ENCODE data around the gene XKR8.
"Not testable (repeated sequence)": the region's sequence is repeated elsewhere in the genome, so short reads cannot be mapped to it uniquely, and the experiment has no call there.

The XKR8 gene

GRCh38 chr1:27973771-27974416, 14.1 kb downstream of the XKR8 start:
- Histone ChIP-seq H3K4me3 (ENCODE audit: low read length) (no peak overlapping the region), H3K4me1 (ENCODE audit: control insufficient read depth, low read depth, low read length) (no peaks in the 10 kb centered on the region), H3K9ac (ENCODE audit: low read length) (no peak overlapping the region), H3K27ac (ENCODE audit: low read length) (no peak overlapping the region), H3K9me3 (ENCODE audit: control insufficient read depth, low read depth, low read length) (no peaks in the 10 kb centered on the region), H3K27me3 (ENCODE audit: control insufficient read depth, insufficient read depth, low read length) (no peaks in the 10 kb centered on the region), H3K36me3 (ENCODE audit: control insufficient read depth, low read depth, low read length) (peaks cover 13% of the 10 kb centered on the region)

DNA sequence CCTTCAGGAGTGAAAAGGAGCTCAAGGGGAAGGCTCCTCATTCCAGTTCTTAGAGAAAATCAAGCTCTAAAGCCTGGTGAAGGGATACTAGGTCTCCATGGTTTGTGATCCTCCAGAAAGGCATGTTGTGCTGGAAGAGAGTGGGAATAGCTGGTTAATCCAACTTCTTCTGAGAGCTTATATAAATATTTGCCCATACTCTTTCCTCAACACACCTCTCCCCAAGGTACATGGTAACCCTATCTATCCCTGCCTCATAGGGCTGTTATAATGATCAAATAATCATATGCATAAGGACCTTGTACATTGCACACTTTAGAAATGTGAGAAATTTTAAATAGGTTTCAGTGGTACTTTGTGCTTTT, 14.6 kb downstream of the XKR8 start:
- no peak overlapping the region for H3K27ac ChIP-seq (ENCODE audit: low read length)
- H3K27me3 ChIP-seq (ENCODE audit: control insufficient read depth, insufficient read depth, low read length) = no peaks in the 10 kb centered on the region
- no peak overlapping the region for H3K4me3 ChIP-seq (ENCODE audit: low read length)
- H3K36me3 ChIP-seq (ENCODE audit: control insufficient read depth, low read depth, low read length) = peaks cover 13% of the 10 kb centered on the region
- no peaks in the 10 kb centered on the region for H3K9me3 ChIP-seq (ENCODE audit: control insufficient read depth, low read depth, low read length)
- H3K9ac ChIP-seq (ENCODE audit: low read length) = no peak overlapping the region
- no peaks in the 10 kb centered on the region for H3K4me1 ChIP-seq (ENCODE audit: control insufficient read depth, low read depth, low read length)

GRCh38 chr1:27979151-27979858, 19.5 kb downstream of the XKR8 start:
- H3K4me3 ChIP-seq (ENCODE audit: low read length) = no peak overlapping the region
- H3K36me3 ChIP-seq (ENCODE audit: control insufficient read depth, low read depth, low read length) = no peaks in the 10 kb centered on the region
- H3K9me3 ChIP-seq (ENCODE audit: control insufficient read depth, low read depth, low read length) = no peaks in the 10 kb centered on the region
- no peaks in the 10 kb centered on the region for H3K27me3 ChIP-seq (ENCODE audit: control insufficient read depth, insufficient read depth, low read length)
- no peak overlapping the region for H3K9ac ChIP-seq (ENCODE audit: low read length)
- no peak overlapping the region for H3K27ac ChIP-seq (ENCODE audit: low read length)
- no peaks in the 10 kb centered on the region for H3K4me1 ChIP-seq (ENCODE audit: control insufficient read depth, low read depth, low read length)

DNA sequence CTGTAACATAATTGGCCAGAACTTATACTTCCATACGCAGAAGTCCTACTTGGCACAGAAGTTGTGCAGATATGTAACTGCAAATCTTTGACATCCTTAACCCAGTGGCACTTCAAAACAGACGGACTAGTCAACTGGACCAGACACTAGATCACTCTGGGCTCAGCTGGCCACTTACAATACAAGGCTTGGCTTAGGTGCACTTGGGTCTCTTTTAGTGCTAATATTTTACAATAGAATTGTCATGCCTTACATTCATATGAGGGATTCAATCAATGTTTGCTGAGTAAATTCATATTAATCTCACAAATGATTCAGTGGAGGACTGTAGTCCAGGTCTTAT, 20.1 kb downstream of the XKR8 start:
- Histone ChIP-seq H3K9ac (ENCODE audit: low read length) (no peak overlapping the region), H3K27me3 (ENCODE audit: control insufficient read depth, insufficient read depth, low read length) (no peaks in the 10 kb centered on the region), H3K4me3 (ENCODE audit: low read length) (no peak overlapping the region), H3K36me3 (ENCODE audit: control insufficient read depth, low read depth, low read length) (no peaks in the 10 kb centered on the region), H3K4me1 (ENCODE audit: control insufficient read depth, low read depth, low read length) (no peaks in the 10 kb centered on the region), H3K27ac (ENCODE audit: low read length) (no peak overlapping the region), H3K9me3 (ENCODE audit: control insufficient read depth, low read depth, low read length) (no peaks in the 10 kb centered on the region)

DNA sequence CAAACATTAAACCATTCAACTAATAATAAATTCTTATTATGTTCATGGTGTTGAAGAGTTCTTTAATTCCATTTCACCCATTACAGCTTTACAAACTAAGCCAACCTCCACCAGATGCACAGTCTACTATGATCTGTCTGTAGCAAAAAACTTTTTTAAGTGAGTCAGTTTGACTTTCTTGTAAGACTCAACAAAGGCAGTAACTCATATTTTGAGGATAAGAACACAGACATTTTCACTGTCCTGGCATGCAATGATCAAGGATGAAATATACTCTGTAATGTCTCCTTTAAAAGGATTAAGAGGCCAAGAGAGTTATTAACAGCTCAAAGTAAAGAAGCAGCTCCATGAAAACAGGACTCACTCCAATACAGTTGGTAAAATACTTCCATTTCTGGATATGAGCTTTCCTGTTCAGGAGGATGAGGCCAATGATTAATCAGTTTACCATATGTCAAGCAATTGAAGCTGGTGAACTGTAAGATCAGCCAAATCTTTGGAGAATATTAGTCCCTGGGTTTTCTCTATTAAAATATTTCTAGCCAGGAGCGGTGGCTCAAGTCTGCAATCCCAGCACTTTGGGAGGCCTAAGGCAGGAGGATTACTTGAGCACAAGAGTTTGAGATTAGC, 20.6 kb downstream of the XKR8 start:
- Histone ChIP-seq H3K9me3 (ENCODE audit: control insufficient read depth, low read depth, low read length) (no peaks in the 10 kb centered on the region), H3K27ac (ENCODE audit: low read length) (no peak overlapping the region), H3K27me3 (ENCODE audit: control insufficient read depth, insufficient read depth, low read length) (no peaks in the 10 kb centered on the region), H3K9ac (ENCODE audit: low read length) (no peak overlapping the region), H3K4me3 (ENCODE audit: low read length) (no peak overlapping the region), H3K36me3 (ENCODE audit: control insufficient read depth, low read depth, low read length) (no peaks in the 10 kb centered on the region), H3K4me1 (ENCODE audit: control insufficient read depth, low read depth, low read length) (no peaks in the 10 kb centered on the region)

DNA sequence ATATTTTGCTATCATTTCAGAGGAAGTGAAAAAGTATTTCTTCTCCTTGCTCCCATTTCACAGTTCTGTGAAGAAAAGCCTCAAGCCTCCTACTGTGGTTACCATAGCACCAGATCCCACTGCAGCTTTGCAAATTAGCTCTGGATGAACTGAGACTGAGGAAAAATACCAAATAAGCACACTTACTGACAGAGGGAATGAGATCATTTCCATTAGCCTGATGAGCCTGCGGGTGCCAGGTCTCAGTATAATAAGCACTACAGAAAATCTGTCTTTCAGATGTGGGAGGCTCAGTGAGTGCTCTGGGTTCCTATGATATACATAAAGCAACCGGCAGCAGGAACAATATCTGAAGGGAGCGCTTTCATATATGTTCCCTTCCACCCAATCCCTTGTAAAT, 21.4 kb downstream of the XKR8 start:
- Histone ChIP-seq H3K27me3 (ENCODE audit: control insufficient read depth, insufficient read depth, low read length) (no peaks in the 10 kb centered on the region), H3K4me3 (ENCODE audit: low read length) (no peak overlapping the region), H3K27ac (ENCODE audit: low read length) (no peak overlapping the region), H3K9me3 (ENCODE audit: control insufficient read depth, low read depth, low read length) (no peaks in the 10 kb centered on the region), H3K36me3 (ENCODE audit: control insufficient read depth, low read depth, low read length) (no peaks in the 10 kb centered on the region), H3K4me1 (ENCODE audit: control insufficient read depth, low read depth, low read length) (no peaks in the 10 kb centered on the region), H3K9ac (ENCODE audit: low read length) (no peak overlapping the region)

- no peaks in the 10 kb centered on the region for H3K4me1 ChIP-seq (ENCODE audit: control insufficient read depth, low read depth, low read length)
- H3K9me3 ChIP-seq (ENCODE audit: control insufficient read depth, low read depth, low read length) = no peaks in the 10 kb centered on the region
- no peak overlapping the region for H3K4me3 ChIP-seq (ENCODE audit: low read length)
- no peak overlapping the region for H3K27ac ChIP-seq (ENCODE audit: low read length)
- H3K36me3 ChIP-seq (ENCODE audit: control insufficient read depth, low read depth, low read length) = peaks cover 55% of the 10 kb centered on the region
- no peaks in the 10 kb centered on the region for H3K27me3 ChIP-seq (ENCODE audit: control insufficient read depth, insufficient read depth, low read length)
- no peak overlapping the region for H3K9ac ChIP-seq (ENCODE audit: low read length)
Observed at GRCh38 chr1:27990920-27991537, 31.3 kb downstream of the XKR8 start.

GRCh38 chr1:27992276-27992675, 32.5 kb downstream of the XKR8 start:
- H3K27me3 ChIP-seq (ENCODE audit: control insufficient read depth, insufficient read depth, low read length) = no peaks in the 10 kb centered on the region
- H3K27ac ChIP-seq (ENCODE audit: low read length) = no peak overlapping the region
- H3K4me3 ChIP-seq (ENCODE audit: low read length) = no peak overlapping the region
- no peaks in the 10 kb centered on the region for H3K4me1 ChIP-seq (ENCODE audit: control insufficient read depth, low read depth, low read length)
- no peaks in the 10 kb centered on the region for H3K9me3 ChIP-seq (ENCODE audit: control insufficient read depth, low read depth, low read length)
- H3K36me3 ChIP-seq (ENCODE audit: control insufficient read depth, low read depth, low read length) = peaks cover 65% of the 10 kb centered on the region
- H3K9ac ChIP-seq (ENCODE audit: low read length) = no peak overlapping the region

GRCh38 chr1:27993241-27993640, 33.5 kb downstream of the XKR8 start:
- Histone ChIP-seq H3K9ac (ENCODE audit: low read length) (no peak overlapping the region), H3K27me3 (ENCODE audit: control insufficient read depth, insufficient read depth, low read length) (no peaks in the 10 kb centered on the region), H3K9me3 (ENCODE audit: control insufficient read depth, low read depth, low read length) (no peaks in the 10 kb centered on the region), H3K27ac (ENCODE audit: low read length) (no peak overlapping the region), H3K4me3 (ENCODE audit: low read length) (no peak overlapping the region), H3K4me1 (ENCODE audit: control insufficient read depth, low read depth, low read length) (no peaks in the 10 kb centered on the region), H3K36me3 (ENCODE audit: control insufficient read depth, low read depth, low read length) (peaks cover 69% of the 10 kb centered on the region)

GRCh38 chr1:27994060-27994459, 34.3 kb downstream of the XKR8 start:
- H3K27ac ChIP-seq (ENCODE audit: low read length) = no peak overlapping the region

GRCh38 chr1:27994526-27994925, 34.8 kb downstream of the XKR8 start:
- H3K9me3 ChIP-seq (ENCODE audit: control insufficient read depth, low read depth, low read length); H3K4me3 ChIP-seq (ENCODE audit: low read length); H3K27me3 ChIP-seq (ENCODE audit: control insufficient read depth, insufficient read depth, low read length); H3K4me1 ChIP-seq (ENCODE audit: control insufficient read depth, low read depth, low read length); H3K9ac ChIP-seq (ENCODE audit: low read length); H3K27ac ChIP-seq (ENCODE audit: low read length): not testable (repeated sequence)
- peaks cover 65% of the 10 kb centered on the region for H3K36me3 ChIP-seq (ENCODE audit: control insufficient read depth, low read depth, low read length)

More at GRCh38 chr1:27994060-27994459, 34.3 kb downstream of the XKR8 start:
- H3K4me1 ChIP-seq (ENCODE audit: control insufficient read depth, low read depth, low read length) = no peaks in the 10 kb centered on the region
- peaks cover 65% of the 10 kb centered on the region for H3K36me3 ChIP-seq (ENCODE audit: control insufficient read depth, low read depth, low read length)
- H3K9me3 ChIP-seq (ENCODE audit: control insufficient read depth, low read depth, low read length) = no peaks in the 10 kb centered on the region
- no peaks in the 10 kb centered on the region for H3K27me3 ChIP-seq (ENCODE audit: control insufficient read depth, insufficient read depth, low read length)
- no peak overlapping the region for H3K4me3 ChIP-seq (ENCODE audit: low read length)
- no peak overlapping the region for H3K9ac ChIP-seq (ENCODE audit: low read length)

All from iPS-18a (cell line).